ENCODE data around the gene RIPOR1. TPM values are rescaled to one million over a fixed set of nuclear protein-coding genes. Genes with fewer than 3 reads are reported as not detected.

RIPOR1 gene
- total RNA-seq, 1 experiment from 2014 or later = 1.3 TPM

DNA sequence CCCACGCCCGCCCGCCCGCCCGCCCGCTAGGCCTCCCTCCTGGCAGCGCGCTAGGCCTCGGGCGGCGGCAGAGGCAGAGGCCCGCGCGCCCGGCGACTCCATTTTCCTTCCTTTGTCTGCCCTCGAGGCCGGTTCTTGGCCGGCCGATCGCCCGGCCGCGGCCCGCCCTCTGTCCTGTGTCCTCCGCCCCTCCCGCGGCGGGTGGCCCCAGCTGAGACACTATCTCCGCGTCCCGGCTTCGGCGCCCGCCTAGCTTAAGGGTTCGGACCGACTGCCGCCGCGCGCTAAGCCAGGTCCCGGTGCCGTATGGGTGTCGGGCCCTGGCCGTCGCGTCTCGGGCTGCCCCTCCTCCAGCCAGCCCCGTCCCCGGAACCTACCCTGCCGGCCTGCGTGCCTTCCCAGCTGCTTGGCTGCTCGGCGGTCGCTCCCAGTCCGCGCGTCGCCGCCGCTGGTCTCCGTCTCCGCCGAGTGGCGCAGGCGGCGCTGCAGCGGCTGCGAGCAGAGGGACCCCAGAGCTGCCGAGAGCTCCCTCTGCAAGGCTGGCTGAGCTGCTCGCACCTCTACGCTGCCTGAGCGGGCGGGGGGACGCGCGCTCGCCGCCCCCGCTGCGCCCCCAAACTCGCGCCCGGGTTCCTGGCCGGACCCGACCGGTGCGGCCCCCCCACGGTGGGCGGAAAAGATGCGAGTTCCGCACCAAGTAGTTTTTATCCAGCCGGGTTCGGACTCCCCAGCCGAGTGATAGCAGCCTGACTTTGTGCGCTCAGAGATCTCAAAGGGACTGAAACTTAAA is 34.5 kb downstream of the RIPOR1 start:
- Histone ChIP-seq H3K27ac (ENCODE audit: low read length) (peak overlapping the region; percentile 87), H4K20me1 (ENCODE audit: insufficient read depth, low read depth, low read length) (peaks cover 29% of the 10 kb centered on the region; the same call in 1 of the 2 replicates), H2AFZ (ENCODE audit: low read length) (peak overlapping the region; percentile 50; the same call in 1 of the 2 replicates), H3K4me1 (ENCODE audit: low read length) (peaks cover 47% of the 10 kb centered on the region), H3K9ac (ENCODE audit: low read length) (peak overlapping the region; percentile 83), H3K36me3 (ENCODE audit: insufficient read depth, low read length) (no peaks in the 10 kb centered on the region), H3K27me3 (ENCODE audit: low read length) (no peaks in the 10 kb centered on the region), H3K79me2 (ENCODE audit: low read length) (peaks cover 77% of the 10 kb centered on the region), H3K4me2 (ENCODE audit: low read depth, low read length, poor library complexity, severe bottlenecking) (peak overlapping the region; percentile 93), H3K9me2 (replicated peaks; ENCODE audit: insufficient read depth, low read length) (no peaks in the 10 kb centered on the region), H3K9me3 (ENCODE audit: low read length) (no peaks in the 10 kb centered on the region), H3K4me3 (ENCODE audit: low read length) (peak overlapping the region; percentile 71)
- peak; percentile 87 for DNase-seq

DNA sequence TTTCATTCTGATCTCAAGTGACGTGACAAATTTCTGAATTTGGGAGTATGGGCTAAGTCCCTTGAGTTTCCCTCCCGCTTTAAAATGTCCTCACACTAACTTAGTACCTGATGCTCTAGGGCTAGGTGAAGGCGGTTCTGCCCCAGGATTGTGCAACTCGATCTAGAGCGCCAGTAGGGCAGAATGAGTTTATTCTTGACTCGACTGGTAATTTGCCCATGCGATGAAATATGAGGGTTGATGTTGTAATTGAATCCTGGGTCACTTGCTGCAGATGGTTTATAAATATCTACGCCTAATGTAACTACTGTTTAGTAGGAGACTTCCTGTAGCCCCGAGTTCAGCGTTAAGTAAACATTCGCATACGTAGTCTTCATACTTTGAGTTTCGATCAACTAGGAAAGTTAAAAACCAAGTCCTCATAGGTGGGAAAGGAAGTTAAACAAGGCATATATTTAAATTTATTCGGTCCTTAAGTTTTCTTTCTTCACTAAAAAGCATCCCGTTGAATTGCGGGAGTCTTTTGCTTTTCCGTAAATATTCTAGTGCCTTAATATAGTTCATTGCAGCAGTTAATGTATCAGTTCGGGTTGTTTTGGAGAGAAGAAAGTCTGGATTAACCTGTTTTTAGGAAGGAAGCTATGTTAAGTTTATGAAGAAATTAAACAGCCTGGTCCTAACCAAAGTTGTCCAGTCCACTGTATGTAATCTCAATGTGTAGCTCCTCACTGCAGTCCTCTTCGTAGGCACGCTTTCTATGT is 35.3 kb downstream of the RIPOR1 start:
- peak overlapping the region; percentile 83 for H3K9ac ChIP-seq (ENCODE audit: low read length)
- no peak overlapping the region for H2AFZ ChIP-seq (ENCODE audit: low read length)
- H3K4me2 ChIP-seq (ENCODE audit: low read depth, low read length, poor library complexity, severe bottlenecking) = peak overlapping the region; percentile 93
- H3K9me2 ChIP-seq (replicated peaks; ENCODE audit: insufficient read depth, low read length) = no peaks in the 10 kb centered on the region
- peak overlapping the region; percentile 71 for H3K4me3 ChIP-seq (ENCODE audit: low read length)
- peaks cover 82% of the 10 kb centered on the region for H3K79me2 ChIP-seq (ENCODE audit: low read length)
- peaks cover 29% of the 10 kb centered on the region; the same call in 1 of the 2 replicates for H4K20me1 ChIP-seq (ENCODE audit: insufficient read depth, low read depth, low read length)
- no peaks in the 10 kb centered on the region for H3K36me3 ChIP-seq (ENCODE audit: insufficient read depth, low read length)
- peaks cover 47% of the 10 kb centered on the region for H3K4me1 ChIP-seq (ENCODE audit: low read length)
- peak overlapping the region; percentile 87 for H3K27ac ChIP-seq (ENCODE audit: low read length)
- no peaks in the 10 kb centered on the region for H3K9me3 ChIP-seq (ENCODE audit: low read length)
- H3K27me3 ChIP-seq (ENCODE audit: low read length) = no peaks in the 10 kb centered on the region
- DNase-seq = peak; percentile 89

DNA sequence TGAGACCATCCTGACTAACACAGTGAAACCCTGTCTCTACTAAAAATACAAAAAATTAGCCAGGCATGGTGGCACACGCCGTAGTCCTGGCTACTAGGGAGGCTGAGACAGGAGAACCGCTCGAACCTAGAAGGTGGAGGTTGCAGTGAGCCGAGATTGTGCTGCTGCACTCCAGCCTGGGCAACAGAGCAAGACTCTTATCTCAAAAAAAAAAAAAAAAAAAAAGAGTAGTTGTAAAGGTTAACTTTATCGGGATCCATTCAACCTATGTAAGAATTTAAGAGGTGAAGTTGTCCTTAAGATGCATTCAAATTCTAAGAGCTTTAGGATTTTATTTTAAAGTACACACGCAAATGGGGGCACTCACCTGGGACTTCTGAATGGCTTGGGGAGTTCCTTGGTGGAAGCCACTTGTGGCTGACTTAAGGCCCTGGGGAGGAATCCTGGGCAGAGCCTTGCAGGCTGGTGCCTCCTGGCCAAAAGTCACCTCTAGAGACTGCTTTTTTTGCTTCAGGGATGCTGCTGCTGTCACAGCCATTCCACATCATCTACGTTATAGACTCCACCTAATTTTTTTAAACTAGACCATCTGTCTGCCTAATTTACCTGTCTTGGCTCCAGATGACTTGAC is 37.0 kb downstream of the RIPOR1 start:
- no peaks in the 10 kb centered on the region for H3K9me3 ChIP-seq (ENCODE audit: low read length)
- H4K20me1 ChIP-seq (ENCODE audit: insufficient read depth, low read depth, low read length) = peaks cover 29% of the 10 kb centered on the region; the same call in 1 of the 2 replicates
- H3K4me3 ChIP-seq (ENCODE audit: low read length) = peak overlapping the region; percentile 71; the same call in 1 of the 2 replicates
- DNase-seq = peak; percentile 92
- H3K4me2 ChIP-seq (ENCODE audit: low read depth, low read length, poor library complexity, severe bottlenecking) = peak overlapping the region; percentile 93
- H3K79me2 ChIP-seq (ENCODE audit: low read length) = peaks cover 85% of the 10 kb centered on the region
- no peak overlapping the region for H2AFZ ChIP-seq (ENCODE audit: low read length)
- no peaks in the 10 kb centered on the region for H3K9me2 ChIP-seq (replicated peaks; ENCODE audit: insufficient read depth, low read length)
- H3K27ac ChIP-seq (ENCODE audit: low read length) = peak overlapping the region; percentile 87
- H3K27me3 ChIP-seq (ENCODE audit: low read length) = no peaks in the 10 kb centered on the region
- 0 out of 2 replicates have a peak overlapping the region, but pooled peaks have one; percentile 83 for H3K9ac ChIP-seq (ENCODE audit: low read length)
- H3K36me3 ChIP-seq (ENCODE audit: insufficient read depth, low read length) = no peaks in the 10 kb centered on the region
- H3K4me1 ChIP-seq (ENCODE audit: low read length) = peaks cover 47% of the 10 kb centered on the region

DNA sequence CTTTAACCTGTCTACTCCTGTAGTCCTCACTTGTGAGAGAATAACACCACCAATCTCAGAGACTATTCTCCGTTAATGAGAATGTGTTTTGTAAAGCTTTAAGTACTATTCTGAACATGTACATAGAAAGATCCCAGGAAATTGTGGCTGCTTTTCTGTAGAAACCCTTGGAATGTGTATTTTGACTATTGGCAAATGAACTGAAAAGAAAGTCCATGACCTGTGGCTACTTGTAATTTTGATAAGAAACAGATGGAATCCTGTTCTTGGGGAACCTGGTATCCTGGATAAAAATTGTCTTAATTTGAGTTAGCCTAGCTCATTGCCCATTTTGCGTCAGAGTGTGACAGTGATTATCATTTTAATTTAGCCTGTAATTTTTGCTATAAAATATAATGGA is 42.8 kb downstream of the RIPOR1 start:
- H4K20me1 ChIP-seq (ENCODE audit: insufficient read depth, low read depth, low read length) = peaks cover 10% of the 10 kb centered on the region; the same call in 1 of the 2 replicates
- no peak overlapping the region for H2AFZ ChIP-seq (ENCODE audit: low read length)
- no peak overlapping the region for H3K9ac ChIP-seq (ENCODE audit: low read length)
- H3K4me1 ChIP-seq (ENCODE audit: low read length) = peaks cover 10% of the 10 kb centered on the region
- no peak overlapping the region for H3K27ac ChIP-seq (ENCODE audit: low read length)
- H3K9me2 ChIP-seq (replicated peaks; ENCODE audit: insufficient read depth, low read length) = no peaks in the 10 kb centered on the region
- no peaks in the 10 kb centered on the region for H3K9me3 ChIP-seq (ENCODE audit: low read length)
- H3K79me2 ChIP-seq (ENCODE audit: low read length) = peaks cover 89% of the 10 kb centered on the region
- no peaks in the 10 kb centered on the region for H3K27me3 ChIP-seq (ENCODE audit: low read length)
- no peak for DNase-seq
- H3K4me2 ChIP-seq (ENCODE audit: low read depth, low read length, poor library complexity, severe bottlenecking) = no peak overlapping the region
- peaks cover 32% of the 10 kb centered on the region for H3K36me3 ChIP-seq (ENCODE audit: insufficient read depth, low read length)
- H3K4me3 ChIP-seq (ENCODE audit: low read length) = no peak overlapping the region

DNA sequence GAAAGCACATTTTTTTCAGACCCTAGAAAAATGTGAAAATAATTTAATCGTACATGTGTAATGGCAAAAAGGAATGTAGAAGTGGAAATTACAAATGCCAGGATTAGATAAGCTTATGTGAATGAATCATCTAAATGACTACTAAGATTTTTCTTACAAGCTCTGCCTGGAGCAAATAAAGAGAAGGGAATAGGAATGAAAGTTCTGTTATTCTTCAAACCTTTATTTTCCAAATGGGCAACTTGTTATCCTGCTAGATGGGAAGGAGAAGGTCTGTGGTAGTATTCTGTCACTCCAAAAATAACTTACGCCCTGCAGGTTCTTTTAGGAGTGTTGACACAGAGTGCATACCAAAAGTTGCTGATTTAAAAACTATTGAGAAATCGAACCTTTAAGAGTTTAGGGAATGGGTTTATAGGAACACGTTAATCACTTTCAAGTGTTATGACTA is 43.4 kb downstream of the RIPOR1 start:
- H3K27me3 ChIP-seq (ENCODE audit: low read length) = no peaks in the 10 kb centered on the region
- H3K79me2 ChIP-seq (ENCODE audit: low read length) = peaks cover 89% of the 10 kb centered on the region
- no peak for DNase-seq
- no peak overlapping the region for H3K4me2 ChIP-seq (ENCODE audit: low read depth, low read length, poor library complexity, severe bottlenecking)
- H3K27ac ChIP-seq (ENCODE audit: low read length) = no peak overlapping the region
- H3K9me3 ChIP-seq (ENCODE audit: low read length) = no peaks in the 10 kb centered on the region
- peaks cover 5% of the 10 kb centered on the region for H3K4me1 ChIP-seq (ENCODE audit: low read length)
- H4K20me1 ChIP-seq (ENCODE audit: insufficient read depth, low read depth, low read length) = peaks cover 4% of the 10 kb centered on the region; the same call in 1 of the 2 replicates
- H3K4me3 ChIP-seq (ENCODE audit: low read length) = no peak overlapping the region
- no peak overlapping the region for H2AFZ ChIP-seq (ENCODE audit: low read length)
- no peak overlapping the region for H3K9ac ChIP-seq (ENCODE audit: low read length)
- H3K9me2 ChIP-seq (replicated peaks; ENCODE audit: insufficient read depth, low read length) = no peaks in the 10 kb centered on the region
- H3K36me3 ChIP-seq (ENCODE audit: insufficient read depth, low read length) = peaks cover 32% of the 10 kb centered on the region

DNA sequence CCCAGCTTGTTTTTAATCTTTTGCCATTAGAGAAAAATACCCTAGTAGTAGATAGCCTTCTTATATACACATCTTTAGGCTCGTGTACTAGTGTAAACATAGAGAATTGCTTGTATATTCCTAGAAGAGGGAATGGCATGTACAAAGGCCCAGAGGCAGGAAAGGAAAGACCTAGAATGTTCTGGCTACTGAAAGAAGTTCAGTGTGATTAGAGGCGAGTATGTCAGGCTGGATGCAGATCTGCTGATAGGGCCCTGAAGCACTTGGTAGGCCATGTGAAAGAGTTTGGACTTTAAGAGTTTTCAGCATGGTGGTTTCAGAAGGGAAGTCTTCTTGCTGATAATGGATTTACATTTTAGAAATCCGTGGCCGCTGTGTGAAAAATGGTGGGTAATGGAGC is 51.1 kb downstream of the RIPOR1 start:
- no peak for DNase-seq
- H3K79me2 ChIP-seq (ENCODE audit: low read length) = peaks cover 84% of the 10 kb centered on the region
- no peaks in the 10 kb centered on the region for H4K20me1 ChIP-seq (ENCODE audit: insufficient read depth, low read depth, low read length)
- no peaks in the 10 kb centered on the region for H3K9me2 ChIP-seq (replicated peaks; ENCODE audit: insufficient read depth, low read length)
- H3K27me3 ChIP-seq (ENCODE audit: low read length) = no peaks in the 10 kb centered on the region
- H3K4me1 ChIP-seq (ENCODE audit: low read length) = no peaks in the 10 kb centered on the region
- H3K9ac ChIP-seq (ENCODE audit: low read length) = no peak overlapping the region
- no peaks in the 10 kb centered on the region for H3K9me3 ChIP-seq (ENCODE audit: low read length)
- no peak overlapping the region for H2AFZ ChIP-seq (ENCODE audit: low read length)
- no peak overlapping the region for H3K27ac ChIP-seq (ENCODE audit: low read length)
- H3K4me2 ChIP-seq (ENCODE audit: low read depth, low read length, poor library complexity, severe bottlenecking) = no peak overlapping the region
- H3K4me3 ChIP-seq (ENCODE audit: low read length) = no peak overlapping the region
- H3K36me3 ChIP-seq (ENCODE audit: insufficient read depth, low read length) = peaks cover 9% of the 10 kb centered on the region

DNA sequence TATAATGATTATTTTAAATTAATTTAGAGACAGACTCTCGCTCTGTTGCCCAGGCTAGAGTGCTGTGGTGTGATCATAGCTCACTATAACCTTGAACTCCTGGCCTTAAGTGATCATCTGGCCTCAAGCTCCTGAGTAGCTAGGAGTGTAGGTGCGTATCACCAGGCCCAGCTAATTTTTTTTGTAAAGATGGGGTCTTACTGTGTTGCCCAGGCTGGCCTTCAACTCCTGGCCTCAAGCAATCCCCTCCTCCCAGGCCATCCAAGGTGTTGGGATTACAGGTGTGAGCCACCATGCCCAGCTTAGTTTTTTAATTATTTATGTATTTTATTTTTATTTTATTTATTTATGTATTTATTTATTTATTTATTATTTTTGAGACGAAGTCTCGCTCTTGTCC is 51.6 kb downstream of the RIPOR1 start:
- Histone ChIP-seq H3K36me3 (ENCODE audit: insufficient read depth, low read length) (peaks cover 4% of the 10 kb centered on the region), H3K27me3 (ENCODE audit: low read length) (no peaks in the 10 kb centered on the region), H3K4me2 (ENCODE audit: low read depth, low read length, poor library complexity, severe bottlenecking) (no peak overlapping the region), H3K27ac (ENCODE audit: low read length) (no peak overlapping the region), H3K4me3 (ENCODE audit: low read length) (no peak overlapping the region), H3K9me3 (ENCODE audit: low read length) (no peaks in the 10 kb centered on the region), H2AFZ (ENCODE audit: low read length) (no peak overlapping the region), H3K9me2 (replicated peaks; ENCODE audit: insufficient read depth, low read length) (no peaks in the 10 kb centered on the region), H3K9ac (ENCODE audit: low read length) (no peak overlapping the region), H3K79me2 (ENCODE audit: low read length) (peaks cover 84% of the 10 kb centered on the region), H3K4me1 (ENCODE audit: low read length) (no peaks in the 10 kb centered on the region), H4K20me1 (ENCODE audit: insufficient read depth, low read depth, low read length) (no peaks in the 10 kb centered on the region)
- no peak for DNase-seq

DNA sequence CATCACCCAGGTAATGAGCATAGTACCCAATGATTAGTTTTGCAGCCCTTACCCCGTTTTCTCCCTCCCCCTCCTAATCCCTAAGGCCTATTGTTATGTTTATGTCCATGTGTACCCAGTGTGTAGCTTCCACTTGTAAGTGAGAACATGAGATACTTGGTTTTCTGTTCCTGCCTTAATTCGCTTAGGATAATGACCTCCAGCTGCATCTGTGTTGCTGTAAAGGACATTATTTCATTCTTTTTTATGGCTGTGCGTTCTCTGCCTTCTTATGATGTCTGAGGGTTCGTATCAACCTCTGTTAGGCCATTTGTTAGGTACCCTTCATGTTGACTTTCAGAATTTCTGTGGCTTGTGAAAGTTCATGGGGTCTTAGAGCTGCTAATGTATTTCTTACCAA is 64.7 kb downstream of the RIPOR1 start:
- Histone ChIP-seq H3K9ac (ENCODE audit: low read length) (no peak overlapping the region), H4K20me1 (ENCODE audit: insufficient read depth, low read depth, low read length) (no peaks in the 10 kb centered on the region), H3K36me3 (ENCODE audit: insufficient read depth, low read length) (peaks cover under 1% of the 10 kb centered on the region; the same call in 1 of the 2 replicates), H2AFZ (ENCODE audit: low read length) (no peak overlapping the region), H3K79me2 (ENCODE audit: low read length) (peaks cover 57% of the 10 kb centered on the region), H3K4me3 (ENCODE audit: low read length) (no peak overlapping the region), H3K4me1 (ENCODE audit: low read length) (no peaks in the 10 kb centered on the region), H3K27ac (ENCODE audit: low read length) (no peak overlapping the region), H3K27me3 (ENCODE audit: low read length) (no peaks in the 10 kb centered on the region), H3K4me2 (ENCODE audit: low read depth, low read length, poor library complexity, severe bottlenecking) (no peak overlapping the region), H3K9me2 (replicated peaks; ENCODE audit: insufficient read depth, low read length) (no peaks in the 10 kb centered on the region), H3K9me3 (ENCODE audit: low read length) (no peaks in the 10 kb centered on the region)
- DNase-seq = no peak

All from Karpas-422 (cell line).